Tibial artery (tissue), 4 donors: ENCODE data around the gene GRIA3.

Experiments used
- DNase-seq, 2 donors: peaks; one replicate each; pipeline ENCODE4 v3.0.0-alpha.2; 2019
- H3K27ac ChIP-seq, 2 donors: fragments of 200-600 bp; sonication (generic) in 1 of 2; 1 replicate in 1 of 2; 2 replicates in 1 of 2; pipeline ENCODE4 v1.5.1; 2018 to 2019; ENCODE audit warnings: mild to moderate bottlenecking in 1 of 2
- H3K27me3 ChIP-seq, 2 donors: fragments of 200-600 bp; sonication (generic) in 1 of 2; one replicate each; pipeline versions ENCODE4 v1.5.1 to v1.6.0; 2016 to 2019
- H3K36me3 ChIP-seq, 3 donors: fragments of 200-600 bp; sonication (generic) in 2 of 3; one replicate each; pipeline ENCODE4 v1.5.1; 2016 to 2019; ENCODE audit warnings: mild to moderate bottlenecking in 2 of 3
- H3K4me1 ChIP-seq, 4 donors: fragments of 200-600 bp; sonication (generic) in 2 of 4; 1 replicate in 3 of 4; 2 replicates in 1 of 4; pipeline ENCODE4 v1.5.1; 2016 to 2019
- H3K4me3 ChIP-seq, 2 donors: fragments of 200-600 bp; sonication (generic) in 1 of 2; 1 replicate in 1 of 2; 2 replicates in 1 of 2; pipeline ENCODE4 v1.5.1; 2018 to 2019; ENCODE audit warnings: mild to moderate bottlenecking in 2 of 2
- H3K9me3 ChIP-seq, 3 donors: fragments of 200-600 bp; sonication (generic) in 1 of 3; one replicate each; pipeline ENCODE4 v1.5.1; 2016 to 2019
- intact Hi-C: fragments of 100-400 bp; cut with DNase I; formaldehyde crosslinking; loops from one replicate; pipeline ENCODE4 v1.15.0; 2023; ENCODE audit warnings: low total_unique reads
- TF ChIP-seq, protein P1 (sequence below), 2 experiments: fragments of 200-600 bp in 1 of 2; fragments of 450-650 bp in 1 of 2; IDR thresholded peaks; one replicate each; pipeline ENCODE4 v1.5.1; 2017 to 2019; ENCODE audit warnings: antibody characterized with exemption in 2 of 2, mild to moderate bottlenecking in 1 of 2, moderate library complexity in 1 of 2

The GRIA3 gene

DNA sequence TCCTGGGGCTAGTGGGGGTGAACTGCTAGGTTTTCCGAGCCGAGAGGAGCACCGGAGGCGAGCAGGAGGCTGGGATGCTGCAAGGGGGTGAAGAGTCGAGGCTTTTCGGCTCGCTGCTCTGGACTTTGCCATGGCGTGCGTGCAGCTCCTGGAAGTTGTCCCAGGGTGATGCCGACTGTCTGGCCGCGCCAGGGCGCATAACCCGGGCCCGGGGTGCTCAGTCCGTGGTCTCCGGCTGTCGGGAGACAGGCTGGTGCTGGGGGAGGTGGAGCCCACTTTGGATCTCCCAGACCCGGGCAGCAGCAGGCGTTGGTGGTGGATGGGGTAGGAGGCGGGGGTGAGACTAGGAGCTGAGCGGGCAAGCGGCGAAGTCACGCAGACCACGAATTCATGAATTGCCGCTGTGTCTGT is 793 bp downstream of the GRIA3 start:
- DNase-seq = peak; percentile 21 to 61
- TF ChIP-seq, protein P1, sequence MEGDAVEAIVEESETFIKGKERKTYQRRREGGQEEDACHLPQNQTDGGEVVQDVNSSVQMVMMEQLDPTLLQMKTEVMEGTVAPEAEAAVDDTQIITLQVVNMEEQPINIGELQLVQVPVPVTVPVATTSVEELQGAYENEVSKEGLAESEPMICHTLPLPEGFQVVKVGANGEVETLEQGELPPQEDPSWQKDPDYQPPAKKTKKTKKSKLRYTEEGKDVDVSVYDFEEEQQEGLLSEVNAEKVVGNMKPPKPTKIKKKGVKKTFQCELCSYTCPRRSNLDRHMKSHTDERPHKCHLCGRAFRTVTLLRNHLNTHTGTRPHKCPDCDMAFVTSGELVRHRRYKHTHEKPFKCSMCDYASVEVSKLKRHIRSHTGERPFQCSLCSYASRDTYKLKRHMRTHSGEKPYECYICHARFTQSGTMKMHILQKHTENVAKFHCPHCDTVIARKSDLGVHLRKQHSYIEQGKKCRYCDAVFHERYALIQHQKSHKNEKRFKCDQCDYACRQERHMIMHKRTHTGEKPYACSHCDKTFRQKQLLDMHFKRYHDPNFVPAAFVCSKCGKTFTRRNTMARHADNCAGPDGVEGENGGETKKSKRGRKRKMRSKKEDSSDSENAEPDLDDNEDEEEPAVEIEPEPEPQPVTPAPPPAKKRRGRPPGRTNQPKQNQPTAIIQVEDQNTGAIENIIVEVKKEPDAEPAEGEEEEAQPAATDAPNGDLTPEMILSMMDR (IDR thresholded peaks at IDR 0.05) = no peak
- intact Hi-C loops = no loop called here
- Histone ChIP-seq H3K4me1 (peaks cover 0 to 5% (median 0%) of the 10 kb centered on the region in 4 donors), H3K27ac (peak overlapping the region; percentile 41 to 59), H3K27me3 (no peaks in the 10 kb centered on the region), H3K36me3 (no peaks in the 10 kb centered on the region), H3K4me3 (peak overlapping the region; percentile 58 to 60), H3K9me3 (no peaks in the 10 kb centered on the region)

DNA sequence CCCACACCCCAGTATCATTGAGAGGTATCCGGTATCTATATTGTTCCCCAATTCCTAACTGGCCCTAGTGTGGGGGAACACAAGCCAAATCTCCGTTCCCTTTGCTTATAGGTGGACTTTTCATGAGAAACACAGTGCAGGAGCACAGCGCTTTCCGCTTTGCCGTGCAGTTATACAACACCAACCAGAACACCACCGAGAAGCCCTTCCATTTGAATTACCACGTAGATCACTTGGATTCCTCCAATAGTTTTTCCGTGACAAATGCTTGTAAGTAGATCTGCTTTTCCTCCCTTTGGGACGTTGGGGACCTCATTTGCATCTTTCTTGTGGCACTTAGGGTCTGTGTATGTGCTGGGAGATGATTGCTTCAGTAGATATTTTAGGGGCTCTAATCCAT is 1.6 kb downstream of the GRIA3 start:
- Histone ChIP-seq H3K36me3 (no peaks in the 10 kb centered on the region), H3K27me3 (no peaks in the 10 kb centered on the region), H3K4me3 (peak overlapping the region; percentile 58 to 60), H3K9me3 (no peaks in the 10 kb centered on the region), H3K27ac (peak overlapping the region in 1 of 2 donors; percentile 59), H3K4me1 (peaks cover 0 to 5% (median 0%) of the 10 kb centered on the region in 4 donors)
- TF ChIP-seq, protein P1 (IDR thresholded peaks at IDR 0.05) = no peak
- no peak for DNase-seq
- intact Hi-C loops = no loop called here

DNA sequence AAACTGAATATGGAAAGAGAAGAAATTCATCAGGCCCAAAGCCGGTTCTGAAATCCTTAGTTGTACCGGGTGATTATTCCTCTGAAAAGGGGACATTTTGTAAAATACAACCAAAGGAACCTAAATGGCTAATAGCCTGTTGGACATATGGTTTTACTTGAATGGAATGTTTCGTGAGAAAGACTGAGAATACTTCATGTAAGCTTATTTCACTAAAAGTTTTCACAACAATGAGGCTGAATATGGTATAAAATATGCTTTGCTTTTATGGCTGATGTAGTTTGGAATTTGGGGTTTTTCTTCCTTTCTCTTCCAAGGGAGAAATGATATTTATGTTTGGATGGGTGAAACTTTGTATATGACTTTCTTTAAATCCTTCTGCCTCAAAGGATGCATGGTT is 2.7 kb downstream of the GRIA3 start:
- DNase-seq = no peak
- no peaks in the 10 kb centered on the region for H3K9me3 ChIP-seq
- no peaks in the 10 kb centered on the region for H3K27me3 ChIP-seq
- no peaks in the 10 kb centered on the region for H3K36me3 ChIP-seq
- H3K27ac ChIP-seq = no peak overlapping the region
- peaks cover 0 to 5% (median 0%) of the 10 kb centered on the region in 4 donors for H3K4me1 ChIP-seq
- no peak overlapping the region for H3K4me3 ChIP-seq
- TF ChIP-seq, protein P1 (IDR thresholded peaks at IDR 0.05) = no peak
- intact Hi-C loops = no loop called here

DNA sequence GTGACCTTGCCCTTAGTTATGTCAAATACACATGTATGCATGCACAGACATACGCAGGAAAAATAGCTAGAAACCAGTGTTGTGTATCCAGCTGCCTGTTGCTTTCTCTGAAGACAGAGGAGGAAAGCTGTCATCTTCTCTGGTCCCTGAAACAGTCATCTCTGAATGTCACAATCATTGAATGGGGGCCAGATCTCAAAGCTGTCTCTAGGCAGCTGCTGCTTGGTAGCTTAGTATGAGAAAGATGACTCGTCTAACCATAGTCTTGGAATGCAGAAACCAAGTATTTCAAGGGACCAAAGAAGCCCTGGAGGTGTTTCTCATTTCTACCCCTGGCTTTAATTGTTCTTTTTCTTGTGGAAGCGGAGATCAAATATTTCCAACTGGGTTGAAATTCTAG is 4.0 kb downstream of the GRIA3 start:
- Histone ChIP-seq H3K9me3 (no peaks in the 10 kb centered on the region), H3K4me1 (peaks cover 0 to 5% (median 0%) of the 10 kb centered on the region in 4 donors), H3K4me3 (no peak overlapping the region), H3K27ac (no peak overlapping the region), H3K36me3 (no peaks in the 10 kb centered on the region), H3K27me3 (no peaks in the 10 kb centered on the region)
- intact Hi-C loops = no loop called here
- TF ChIP-seq, protein P1 (IDR thresholded peaks at IDR 0.05) = no peak
- DNase-seq = no peak

DNA sequence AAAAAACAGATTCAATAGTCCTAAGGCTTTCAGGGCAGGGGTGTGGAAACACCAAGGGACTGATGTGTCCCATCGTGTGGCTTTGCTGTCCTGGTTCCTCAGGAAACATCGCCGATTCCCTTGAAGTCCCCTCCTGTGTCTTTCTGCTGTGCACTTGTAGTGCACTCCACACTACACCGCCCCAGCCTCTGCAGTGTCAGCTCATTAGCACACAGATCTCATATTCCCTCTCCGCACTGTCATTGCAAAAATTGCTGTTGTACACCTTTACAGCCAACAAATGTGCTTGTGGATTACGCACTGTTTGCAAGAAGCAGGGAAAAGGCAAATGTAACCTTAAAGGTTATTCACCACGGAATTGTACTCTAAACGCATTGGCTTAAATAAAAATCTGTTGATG is 5.3 kb downstream of the GRIA3 start:
- intact Hi-C loops = no loop called here
- TF ChIP-seq, protein P1 (IDR thresholded peaks at IDR 0.05) = no peak
- Histone ChIP-seq H3K27ac (no peak overlapping the region), H3K4me3 (no peak overlapping the region), H3K36me3 (no peaks in the 10 kb centered on the region), H3K27me3 (no peaks in the 10 kb centered on the region), H3K4me1 (peaks cover 0 to 5% (median 0%) of the 10 kb centered on the region in 4 donors), H3K9me3 (no peaks in the 10 kb centered on the region)
- no peak for DNase-seq

DNA sequence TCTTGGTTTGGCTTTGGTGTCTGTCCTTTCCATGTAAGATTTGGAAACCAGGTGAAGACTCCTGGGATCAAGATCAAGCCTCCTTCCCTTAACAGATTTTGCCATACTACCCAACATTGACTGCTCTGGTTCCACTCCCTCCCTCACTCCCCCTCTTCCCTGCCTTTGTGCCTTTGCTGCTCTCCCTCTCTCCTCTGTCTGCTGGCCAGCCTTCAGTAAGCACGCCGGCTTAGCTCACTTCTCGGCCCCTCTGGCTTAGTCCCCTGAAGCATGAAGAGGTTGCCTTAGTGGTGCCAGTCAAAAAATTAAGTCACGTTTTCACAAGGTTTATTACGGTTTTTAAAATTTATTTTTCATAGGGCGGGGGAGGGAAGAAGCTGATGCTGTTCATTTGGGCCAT is 6.0 kb downstream of the GRIA3 start:
- Histone ChIP-seq H3K9me3 (no peaks in the 10 kb centered on the region), H3K4me1 (peaks cover 0 to 5% (median 0%) of the 10 kb centered on the region in 4 donors), H3K4me3 (no peak overlapping the region), H3K27ac (no peak overlapping the region), H3K36me3 (no peaks in the 10 kb centered on the region), H3K27me3 (no peaks in the 10 kb centered on the region)
- TF ChIP-seq, protein P1 (IDR thresholded peaks at IDR 0.05) = no peak
- DNase-seq = no peak
- intact Hi-C loops = no loop called here
